OCI-M2 (cell line): ENCODE measurements around the gene VWA5B1.

Experiments used
- DNase-seq: peaks from one replicate; lab custom pipeline; 2025; ENCODE audit not compliant: unreplicated experiment; lab: John Stamatoyannopoulos, UW

The VWA5B1 gene

GRCh38 chr1:20383631-20384030, 93.0 kb downstream of the VWA5B1 start:
- DNase-seq = no peak

- DNase-seq = no peak
Measured at GRCh38 chr1:20385630-20386029, 95.0 kb downstream of the VWA5B1 start.

- DNase-seq = no peak
Measured at GRCh38 chr1:20386323-20387081, 95.8 kb downstream of the VWA5B1 start.

DNA sequence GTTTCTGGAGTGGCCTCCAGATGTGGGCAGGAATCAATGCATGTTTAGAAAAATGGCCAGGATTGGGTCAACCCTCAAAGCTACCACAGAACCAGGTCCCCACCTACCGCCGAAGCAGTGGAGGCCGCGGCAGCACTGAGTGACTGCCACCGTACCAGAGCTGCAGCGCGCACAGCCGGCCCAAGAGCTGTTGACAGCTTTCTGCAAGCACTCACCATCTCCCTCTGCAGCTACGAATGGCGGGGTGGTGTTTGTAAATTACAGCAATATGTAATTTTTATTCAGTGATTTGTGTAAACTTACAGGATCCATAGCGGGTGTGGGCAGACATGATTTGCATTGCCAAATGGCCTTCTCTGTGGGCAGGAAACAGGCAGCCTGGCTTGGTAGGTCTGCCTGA, 98.9 kb downstream of the VWA5B1 start:
- no peak for DNase-seq

DNA sequence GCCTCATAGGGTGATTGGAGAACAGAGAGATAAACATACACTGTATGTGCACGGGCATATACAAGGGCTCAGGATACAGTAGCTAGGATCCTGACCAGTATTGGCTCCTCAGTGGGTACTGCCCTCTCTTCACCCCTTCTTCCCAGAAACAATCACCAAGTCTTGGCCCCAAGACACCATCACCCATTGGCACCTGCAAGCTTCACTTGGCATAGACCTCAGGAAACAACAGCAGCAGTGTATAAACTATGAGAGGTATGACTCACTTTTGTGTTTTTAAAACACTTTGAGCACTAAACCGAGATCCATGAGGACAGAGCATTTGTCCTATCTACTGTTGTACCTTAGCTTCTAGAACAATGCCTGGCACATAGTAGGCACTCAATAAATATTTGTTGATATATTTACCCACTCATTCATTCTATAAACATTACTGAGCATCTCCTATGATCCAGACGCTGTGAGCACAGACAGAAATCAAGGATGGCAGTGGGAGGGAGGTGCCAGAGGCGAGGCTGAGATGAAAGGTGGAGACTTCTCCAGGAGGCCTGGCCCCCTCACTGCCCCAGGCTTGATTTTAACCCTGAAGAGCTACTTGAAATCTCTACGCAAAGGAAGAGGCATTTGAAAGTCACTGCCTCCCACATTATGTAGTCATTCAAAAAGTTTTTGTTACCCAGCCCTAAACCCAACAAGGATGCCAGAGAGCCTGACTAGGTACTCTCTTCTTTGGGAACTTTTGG, 100.1 kb downstream of the VWA5B1 start:
- DNase-seq = no peak

DNA sequence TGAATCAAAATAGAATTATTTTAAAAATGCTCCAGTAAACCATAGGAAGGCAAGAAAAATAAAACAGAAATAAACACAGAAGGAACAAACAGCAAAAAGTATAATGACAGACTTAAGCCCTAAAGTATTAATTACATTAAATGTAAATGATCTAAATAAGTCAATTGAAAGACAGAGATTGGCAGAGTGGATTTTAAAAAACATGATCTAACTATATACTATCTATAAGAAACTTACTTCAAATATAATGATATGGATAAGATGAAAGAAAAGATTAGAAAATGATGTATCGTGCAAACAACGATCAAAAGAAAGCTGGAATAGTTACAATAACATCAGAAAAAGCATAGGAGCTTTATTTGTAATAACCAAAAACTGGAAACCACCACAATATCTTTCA, 104.6 kb downstream of the VWA5B1 start:
- no peak for DNase-seq

DNA sequence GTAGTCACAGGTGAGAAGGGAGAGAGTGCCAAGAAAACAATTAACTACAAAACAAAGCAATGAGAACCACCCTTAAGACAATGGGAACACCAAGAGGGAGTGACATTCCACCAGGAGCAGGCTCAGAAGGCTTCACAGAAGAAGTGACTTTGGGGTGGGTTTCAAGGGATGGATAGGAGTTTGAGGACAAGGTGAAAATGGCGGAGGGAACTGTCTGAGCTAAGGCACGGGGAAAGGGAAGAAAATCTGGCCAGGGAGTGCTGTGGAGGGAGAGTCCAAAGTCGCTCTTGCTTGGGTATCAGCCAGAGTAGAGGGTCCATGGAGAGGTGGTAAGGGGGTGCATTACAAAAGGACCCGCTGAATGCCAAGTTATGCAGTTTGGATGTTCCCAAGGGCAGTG, 108.1 kb downstream of the VWA5B1 start:
- no peak for DNase-seq

DNA sequence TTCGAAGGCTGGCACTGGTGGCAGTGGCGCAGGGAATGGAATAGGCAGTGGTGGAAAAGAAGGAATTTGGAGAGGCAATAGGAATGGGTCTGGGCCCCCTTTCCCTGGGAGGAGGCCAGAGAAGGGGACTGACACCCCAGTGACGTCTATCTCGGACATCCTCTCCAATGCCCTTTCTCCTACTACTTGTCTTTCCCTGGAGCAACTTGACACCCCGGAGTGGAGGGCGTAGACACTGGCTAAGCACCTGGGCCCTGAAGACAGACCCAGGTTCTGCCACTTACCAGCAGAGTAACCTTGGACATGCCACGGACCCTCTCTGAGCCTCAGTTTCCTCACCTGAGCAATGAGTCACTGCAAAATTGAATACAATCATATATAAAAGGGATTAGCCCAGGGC, 108.5 kb downstream of the VWA5B1 start:
- DNase-seq = no peak

DNA sequence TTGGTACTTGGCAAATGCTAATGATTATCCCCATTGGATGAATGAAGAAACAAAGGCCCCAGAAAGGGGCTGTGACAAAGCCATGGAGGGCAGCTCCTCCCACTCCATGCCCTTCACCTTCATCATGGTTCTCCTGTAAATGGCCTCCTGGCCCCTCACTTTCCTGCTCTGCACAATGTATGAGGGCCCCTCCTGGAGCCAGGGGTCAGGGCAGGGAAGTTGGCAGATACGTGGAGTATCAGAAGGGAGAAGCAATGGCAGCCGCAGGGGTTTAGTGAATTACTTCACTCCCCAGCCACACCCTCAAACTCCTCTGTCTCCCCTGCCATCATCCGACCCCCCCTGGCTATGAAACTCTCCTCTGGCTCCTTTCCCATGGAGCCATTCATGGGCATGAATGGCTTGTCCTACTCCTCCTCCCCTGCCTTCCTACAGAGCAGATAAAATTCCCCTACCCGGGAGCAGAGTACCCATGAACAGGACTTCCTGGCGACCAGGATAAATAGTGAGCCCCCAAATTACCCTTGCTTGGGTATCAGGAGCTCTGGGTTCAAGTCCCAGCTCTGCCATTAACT, 109.0 kb downstream of the VWA5B1 start:
- no peak for DNase-seq

DNA sequence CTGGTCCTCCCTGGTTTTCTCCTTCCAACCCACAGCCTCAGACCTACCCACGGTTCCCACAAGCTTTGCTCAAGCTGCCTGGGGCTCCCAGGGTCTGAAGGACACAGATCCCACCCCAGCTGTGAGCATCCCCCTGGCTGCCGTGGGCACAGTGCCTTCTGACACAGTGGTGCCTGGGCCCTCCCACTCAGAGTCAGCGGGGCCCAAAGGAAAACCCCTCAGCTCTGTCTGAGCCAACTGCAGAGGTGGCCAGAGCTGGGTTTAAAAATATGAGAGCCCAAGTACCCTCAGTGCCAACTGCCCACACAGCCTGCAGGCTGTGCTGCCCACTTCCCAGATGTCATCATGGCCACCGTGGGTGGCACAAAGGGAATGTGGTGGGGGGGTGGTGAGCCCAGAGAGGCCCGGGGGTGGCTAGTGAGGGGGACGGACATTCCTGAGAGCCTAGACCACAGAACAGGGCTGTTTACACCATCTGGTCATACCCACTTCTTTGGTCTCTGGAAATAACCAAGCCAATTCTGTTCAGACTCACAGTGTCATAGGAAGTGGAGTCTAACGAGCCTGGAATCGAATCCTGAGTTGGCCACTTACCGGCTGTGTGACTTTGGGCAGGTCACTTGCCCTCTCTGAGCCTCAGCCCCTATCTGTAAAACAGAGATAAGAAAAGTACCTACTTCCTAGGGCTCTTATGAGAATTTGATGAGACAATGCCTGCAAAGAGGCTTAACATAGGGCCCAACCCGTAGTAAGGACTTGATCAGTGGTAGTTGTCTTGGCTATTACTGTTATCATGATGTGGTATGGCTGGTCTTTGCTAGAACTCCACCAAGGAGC, 109.9 kb downstream of the VWA5B1 start:
- DNase-seq = no peak

GRCh38 chr1:20401405-20402010, 110.8 kb downstream of the VWA5B1 start:
- no peak for DNase-seq

- DNase-seq = no peak
Measured at GRCh38 chr1:20402585-20403422, 112.1 kb downstream of the VWA5B1 start.

DNA sequence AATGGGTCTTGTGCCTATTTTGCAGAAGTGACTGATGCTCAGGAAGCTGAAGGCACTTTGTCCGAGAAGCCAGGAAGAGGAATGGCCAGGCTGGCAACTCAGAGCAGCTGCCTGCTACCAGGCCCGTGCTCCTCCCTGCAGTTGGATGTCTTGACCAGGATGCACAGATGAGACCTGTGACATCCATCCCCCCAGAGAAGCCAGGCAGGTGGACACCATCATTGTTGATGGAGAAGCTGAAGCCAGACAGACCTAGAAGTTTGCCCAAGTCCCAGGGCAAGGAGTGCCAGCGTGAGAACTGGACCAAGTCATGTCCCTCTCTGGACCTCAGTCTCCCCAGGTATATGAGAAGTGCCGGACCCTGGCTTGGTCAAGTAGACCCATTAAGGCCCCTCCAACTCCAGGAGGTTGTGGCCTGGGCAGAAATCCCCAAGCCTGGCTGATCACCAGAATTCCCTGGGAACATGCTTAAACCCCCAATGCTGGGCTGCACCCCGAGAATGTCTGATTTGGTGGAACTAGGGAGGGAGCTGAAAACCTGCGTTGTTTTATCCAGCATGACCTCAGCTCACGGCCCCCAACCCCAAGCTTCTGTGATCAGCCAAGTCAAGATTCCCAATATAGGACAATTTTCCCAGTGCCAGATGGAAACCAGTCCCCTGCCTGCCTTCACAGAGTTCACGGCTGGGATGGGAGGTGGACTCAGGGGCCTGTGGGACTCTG, 112.9 kb downstream of the VWA5B1 start:
- no peak for DNase-seq

GRCh38 chr1:20404466-20404865, 113.8 kb downstream of the VWA5B1 start:
- DNase-seq = no peak
